ENCODE results near the gene CTNNA2. TPM values are rescaled to one million over a fixed set of nuclear protein-coding genes. Genes with fewer than 3 reads are reported as not detected.

The CTNNA2 gene
- total RNA-seq, 1 donor from 2014 or later: 182 TPM

- no peak for DNase-seq (ENCODE audit: low spot score in 2 of 2)
- no peak for FAIRE-seq
Observed at GRCh38 chr2:79909521-79909920, 396.7 kb downstream of the CTNNA2 start.

- no peak for DNase-seq (ENCODE audit: low spot score in 2 of 2)
- no peak for FAIRE-seq
Observed at GRCh38 chr2:79910643-79911042, 397.8 kb downstream of the CTNNA2 start.

GRCh38 chr2:79915455-79915854, 402.6 kb downstream of the CTNNA2 start:
- FAIRE-seq: no peak
- no peak for DNase-seq (ENCODE audit: low spot score in 2 of 2)

- DNase-seq (ENCODE audit: low spot score in 2 of 2): no peak
- no peak for FAIRE-seq
Observed at GRCh38 chr2:79916285-79916684, 403.4 kb downstream of the CTNNA2 start.

GRCh38 chr2:79920512-79921076, 407.7 kb downstream of the CTNNA2 start:
- no peak for FAIRE-seq
- DNase-seq (ENCODE audit: low spot score in 2 of 2): no peak

GRCh38 chr2:79929624-79930023, 416.8 kb downstream of the CTNNA2 start:
- no peak for DNase-seq (ENCODE audit: low spot score in 2 of 2)
- no peak for FAIRE-seq

- FAIRE-seq (no peak), DNase-seq (ENCODE audit: low spot score in 2 of 2) (no peak)
Observed at GRCh38 chr2:79935046-79935732, 422.3 kb downstream of the CTNNA2 start.

- peak; percentile 86 for FAIRE-seq
Observed at GRCh38 chr2:79935771-79936657, 423.2 kb downstream of the CTNNA2 start.

GRCh38 chr2:79936715-79937114, 423.9 kb downstream of the CTNNA2 start:
- no peak for DNase-seq (ENCODE audit: low spot score in 2 of 2)
- FAIRE-seq: no peak

More at GRCh38 chr2:79935771-79936657, 423.2 kb downstream of the CTNNA2 start:
- DNase-seq (ENCODE audit: low spot score in 2 of 2): no peak

GRCh38 chr2:79938648-79939047, 425.8 kb downstream of the CTNNA2 start:
- DNase-seq (ENCODE audit: low spot score in 2 of 2) (no peak), FAIRE-seq (no peak)

GRCh38 chr2:79940364-79940763, 427.5 kb downstream of the CTNNA2 start:
- no peak for FAIRE-seq
- DNase-seq (ENCODE audit: low spot score in 2 of 2): no peak

- DNase-seq (ENCODE audit: low spot score in 2 of 2) (no peak), FAIRE-seq (no peak)
Observed at GRCh38 chr2:79941179-79941578, 428.3 kb downstream of the CTNNA2 start.

- FAIRE-seq: no peak
- DNase-seq (ENCODE audit: low spot score in 2 of 2): no peak
Observed at GRCh38 chr2:79944205-79944604, 431.4 kb downstream of the CTNNA2 start.

GRCh38 chr2:79945653-79946445, 433.0 kb downstream of the CTNNA2 start:
- no peak for DNase-seq (ENCODE audit: low spot score in 2 of 2)
- no peak for FAIRE-seq

GRCh38 chr2:79947751-79948150, 434.9 kb downstream of the CTNNA2 start:
- no peak for FAIRE-seq
- DNase-seq (ENCODE audit: low spot score in 2 of 2): no peak

GRCh38 chr2:79950526-79950925, 437.7 kb downstream of the CTNNA2 start:
- FAIRE-seq: no peak
- no peak for DNase-seq (ENCODE audit: low spot score in 2 of 2)

- FAIRE-seq (no peak), DNase-seq (ENCODE audit: low spot score in 2 of 2) (no peak)
Observed at GRCh38 chr2:79952616-79953015, 439.8 kb downstream of the CTNNA2 start.

- no peak for DNase-seq (ENCODE audit: low spot score in 2 of 2)
- FAIRE-seq: no peak
Observed at GRCh38 chr2:79960035-79960434, 447.2 kb downstream of the CTNNA2 start.

- no peak for DNase-seq (ENCODE audit: low spot score in 2 of 2)
- FAIRE-seq: no peak
Observed at GRCh38 chr2:79960519-79960918, 447.7 kb downstream of the CTNNA2 start.

GRCh38 chr2:79964966-79965365, 452.1 kb downstream of the CTNNA2 start:
- DNase-seq (ENCODE audit: low spot score in 2 of 2): no peak
- FAIRE-seq: no peak

GRCh38 chr2:79966369-79966768, 453.5 kb downstream of the CTNNA2 start:
- FAIRE-seq (no peak), DNase-seq (ENCODE audit: low spot score in 2 of 2) (no peak)

All from frontal cortex (tissue), 4 donors.